Astrocyte of the spinal cord (primary cell): ENCODE results near the gene KRTAP8-1.

Experiments used
- DNase-seq: peaks from one replicate; pipeline ENCODE4 v3.0.0; 2011; ENCODE audit warnings: low read depth, low spot score
- H3K4me3 ChIP-seq: 2 replicates; pipeline ENCODE4 v1.5.1; 2011; ENCODE audit warnings: low read depth, mild to moderate bottlenecking, low read length, moderate library complexity
- CTCF ChIP-seq: IDR thresholded peaks from 2 replicates; pipeline ENCODE4 v1.5.1; 2012; ENCODE audit warnings: low read depth, mild to moderate bottlenecking, low read length, inconsistent platforms
- in situ Hi-C: cut with HindIII; loops from 2 replicates; pipeline ENCODE4 v1.10.0; 2017; ENCODE audit warnings: low sequenced_read_pairs

Gene KRTAP8-1

GRCh38 chr21:30813174-30813573 is at the start of gene KRTAP8-1:
Gene KRTAP8-1 (minus strand): TSS chr21:30813274. CDS start chr21:30813220, 54 bp downstream.
- no peak for TF ChIP-seq CTCF
- no peak for DNase-seq
- in situ Hi-C loops: no loop called here
- no peak within 1 kb of the TSS for H3K4me3 ChIP-seq

- in situ Hi-C loops: no loop called here
Observed at GRCh38 chr21:30847627-30848500, 34.8 kb upstream of the KRTAP8-1 start.

GRCh38 chr21:30842990-30843389 is 29.9 kb upstream of the KRTAP8-1 start:
- H3K4me3 ChIP-seq: no peak overlapping the region
- in situ Hi-C loops: no loop called here
- DNase-seq: no peak
- TF ChIP-seq CTCF: no peak

More at GRCh38 chr21:30847627-30848500, 34.8 kb upstream of the KRTAP8-1 start:
- DNase-seq: no peak
- no peak for TF ChIP-seq CTCF
- H3K4me3 ChIP-seq: no peak overlapping the region

- peak; percentile 19 for TF ChIP-seq CTCF
- H3K4me3 ChIP-seq: no peak overlapping the region
- DNase-seq: no peak
- in situ Hi-C loops: no loop called here
Observed at GRCh38 chr21:30839304-30839703, 26.2 kb upstream of the KRTAP8-1 start.

- no peak for TF ChIP-seq CTCF
- in situ Hi-C loops: no loop called here
- no peak overlapping the region for H3K4me3 ChIP-seq
- no peak for DNase-seq
Observed at GRCh38 chr21:30838536-30838935, 25.5 kb upstream of the KRTAP8-1 start.

GRCh38 chr21:30831194-30831765 is 18.2 kb upstream of the KRTAP8-1 start:
- peak; percentile 45 for TF ChIP-seq CTCF
- in situ Hi-C loops: no loop called here
- no peak for DNase-seq
- no peak overlapping the region for H3K4me3 ChIP-seq
